HG02610 (cell line): ENCODE data around the gene CCDC187.
"Not testable (repeated sequence)": the region's sequence is repeated elsewhere in the genome, so short reads cannot be mapped to it uniquely, and the experiment has no call there.

Source experiments
- ATAC-seq: cut with Tn5 transposase; IDR thresholded peaks from one replicate; pipeline ENCODE4 v1.9.1; 2021; ENCODE audit warnings: mild to moderate bottlenecking, moderate library complexity; ENCODE audit not compliant: unreplicated experiment

The CCDC187 gene

GRCh38 chr9:136273244-136273865 lies 30.5 kb downstream of the CCDC187 start:
- no peak for ATAC-seq

DNA sequence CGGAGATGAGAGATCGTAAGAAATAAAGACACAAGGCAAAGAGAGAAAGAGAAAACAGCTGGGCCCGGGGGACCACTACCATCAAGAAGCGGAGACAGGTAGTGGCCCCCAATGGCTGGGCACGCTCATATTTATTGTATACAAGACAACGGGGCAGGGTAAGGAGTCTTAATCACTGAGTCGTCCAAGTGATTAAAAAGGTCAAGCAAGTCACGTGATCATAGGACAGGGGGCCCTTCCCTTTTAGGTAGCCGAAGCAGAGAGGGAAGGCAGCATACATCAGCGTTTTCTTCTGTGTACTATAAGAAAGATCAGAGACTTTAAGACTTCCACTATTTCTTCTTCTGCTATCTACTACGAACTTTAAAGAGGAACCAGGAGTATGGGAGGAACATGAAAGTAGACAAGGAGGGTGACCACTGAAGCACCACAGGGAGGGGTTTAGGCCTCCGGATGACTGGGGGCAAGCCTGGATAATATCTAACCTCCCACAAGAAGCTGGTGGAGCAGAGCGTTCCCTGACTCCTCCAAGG lies 33.7 kb downstream of the CCDC187 start:
- ATAC-seq: no peak

DNA sequence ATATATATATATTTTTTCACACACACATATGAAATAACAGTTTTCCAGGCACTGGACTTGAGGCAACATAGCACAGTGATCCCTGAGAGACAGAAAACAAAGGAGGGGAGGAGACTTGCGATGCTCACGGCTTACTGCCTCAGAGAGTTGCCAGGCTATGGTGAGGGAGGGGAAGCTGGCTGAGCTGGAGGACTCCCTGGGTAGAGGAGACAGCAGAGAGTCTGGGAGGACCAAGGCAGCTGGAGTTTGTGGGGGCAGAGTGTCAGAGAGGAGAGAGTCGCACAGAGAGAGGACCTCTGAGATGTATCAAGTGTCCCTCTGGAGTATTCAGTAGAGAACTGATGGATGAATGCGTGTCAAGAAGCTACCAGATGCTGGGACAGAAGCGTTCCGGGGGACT lies 35.2 kb downstream of the CCDC187 start:
- no peak for ATAC-seq

DNA sequence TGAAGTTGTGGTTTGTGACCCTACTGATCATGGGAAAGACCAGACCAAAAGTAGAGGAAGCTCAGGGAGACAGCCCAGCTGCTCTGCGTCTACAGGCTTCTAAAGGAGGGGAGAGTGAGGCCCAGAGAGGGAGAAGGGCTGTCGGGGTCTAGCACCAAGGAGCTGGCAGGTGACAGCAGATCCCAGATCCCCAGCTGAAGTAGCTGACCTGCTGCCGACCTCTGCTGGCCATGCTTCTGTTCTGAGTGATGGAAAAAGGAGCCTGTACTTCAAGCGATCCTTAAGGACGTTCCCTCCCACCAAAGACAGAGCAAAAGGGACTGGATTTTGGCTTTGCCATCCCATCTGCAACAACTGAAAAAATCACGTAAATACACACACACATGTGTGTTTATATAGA lies 35.6 kb downstream of the CCDC187 start:
- ATAC-seq: no peak

GRCh38 chr9:136267261-136268111 lies 36.4 kb downstream of the CCDC187 start:
- ATAC-seq: peak; percentile 62

- not testable (repeated sequence) for ATAC-seq
These were observed 37.3 kb downstream of the CCDC187 start for GRCh38 chr9:136266641-136267040.

DNA sequence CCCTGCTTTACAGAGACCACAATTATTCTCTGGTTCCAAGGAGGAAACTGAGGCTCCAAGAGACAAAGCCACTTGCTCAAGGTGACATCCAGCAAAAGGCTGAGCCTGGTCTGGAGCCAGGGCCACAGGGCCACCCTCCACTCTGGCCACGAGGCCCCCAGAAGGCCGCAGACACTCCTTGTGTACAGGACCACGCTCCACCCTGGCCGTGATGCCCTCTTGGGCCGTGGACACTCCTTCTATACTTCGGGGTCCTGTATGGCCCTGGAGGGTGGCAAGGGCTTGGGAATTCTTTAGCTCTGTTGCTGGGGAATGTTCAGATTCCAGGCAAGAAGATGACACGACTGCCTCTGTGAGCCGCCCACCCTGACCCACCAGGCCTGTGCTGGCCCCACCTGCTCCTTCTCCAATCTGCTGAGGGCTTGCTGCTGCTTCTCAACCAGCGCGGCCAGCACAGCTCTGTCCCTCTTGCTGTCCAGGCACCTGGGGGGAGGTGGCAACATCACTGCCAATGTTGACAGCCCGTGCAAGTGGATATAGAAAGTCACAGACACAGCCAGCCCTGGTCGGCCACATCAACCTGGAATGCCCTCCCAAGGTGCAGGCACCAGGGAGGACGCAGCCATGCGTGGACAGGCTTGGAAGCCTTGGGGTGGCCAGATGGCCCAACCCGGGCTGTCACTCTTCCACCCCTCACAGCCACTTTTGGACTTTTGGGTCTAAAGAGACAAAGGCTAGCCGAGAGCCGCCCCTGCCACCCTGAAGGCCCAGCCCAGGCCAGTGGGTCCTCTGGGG lies 38.1 kb downstream of the CCDC187 start:
- ATAC-seq: no peak

- no peak for ATAC-seq
These were observed 39.2 kb downstream of the CCDC187 start for GRCh38 chr9:136264441-136265405.

DNA sequence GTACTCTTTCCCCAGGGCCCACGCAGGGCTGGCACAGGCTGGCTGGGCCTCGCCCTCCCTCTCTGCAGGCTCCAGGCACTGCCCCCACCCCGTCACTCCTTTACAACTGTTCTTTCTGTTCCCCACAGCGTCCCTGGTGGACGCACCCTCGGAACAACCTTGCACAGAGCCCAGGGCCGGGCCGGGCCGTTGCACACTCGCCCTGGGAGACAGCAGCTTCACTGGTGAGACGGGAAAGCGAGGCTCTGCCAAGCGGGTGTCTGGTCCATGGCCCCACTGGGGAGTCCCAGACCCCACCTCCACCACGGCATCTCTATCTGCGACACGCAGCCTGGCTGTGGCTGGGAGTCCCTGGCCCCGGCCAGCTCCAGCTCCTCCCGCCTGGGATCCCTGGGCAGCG lies 39.9 kb downstream of the CCDC187 start:
- ATAC-seq: no peak

DNA sequence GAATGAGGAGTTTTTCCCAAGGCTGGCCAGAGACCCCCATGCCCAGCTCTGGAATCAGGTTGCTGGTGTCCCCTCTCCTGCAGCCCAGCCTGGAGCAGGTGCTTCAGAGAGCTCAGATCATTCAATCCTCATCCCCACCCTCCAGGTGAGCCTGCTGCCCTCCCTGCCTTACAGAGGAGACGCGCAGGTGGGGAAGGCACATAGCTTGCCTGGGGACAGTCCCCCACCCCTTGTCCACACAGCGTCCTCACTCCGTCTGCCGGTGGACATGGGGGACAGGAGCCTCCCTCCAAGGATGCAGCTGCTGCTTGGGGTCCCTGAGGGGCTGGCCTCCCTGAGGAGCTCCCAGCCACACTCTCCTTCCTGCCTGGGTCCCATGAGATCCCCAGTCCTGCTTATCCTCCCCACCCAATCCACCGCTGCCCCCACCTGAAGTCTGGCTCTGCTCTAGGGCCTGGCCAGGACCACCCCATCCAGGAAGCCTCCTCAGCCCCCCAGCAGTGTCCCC lies 41.2 kb downstream of the CCDC187 start:
- ATAC-seq: no peak

- no peak for ATAC-seq
These were observed 42.0 kb downstream of the CCDC187 start for GRCh38 chr9:136261686-136262430.

GRCh38 chr9:136260936-136261472 lies 42.9 kb downstream of the CCDC187 start:
- ATAC-seq: no peak

- ATAC-seq: no peak
These were observed 43.4 kb downstream of the CCDC187 start for GRCh38 chr9:136260521-136260920.

- no peak for ATAC-seq
These were observed 44.1 kb downstream of the CCDC187 start for GRCh38 chr9:136259836-136260235.

- ATAC-seq: no peak
These were observed 44.4 kb downstream of the CCDC187 start for GRCh38 chr9:136259517-136259813.

DNA sequence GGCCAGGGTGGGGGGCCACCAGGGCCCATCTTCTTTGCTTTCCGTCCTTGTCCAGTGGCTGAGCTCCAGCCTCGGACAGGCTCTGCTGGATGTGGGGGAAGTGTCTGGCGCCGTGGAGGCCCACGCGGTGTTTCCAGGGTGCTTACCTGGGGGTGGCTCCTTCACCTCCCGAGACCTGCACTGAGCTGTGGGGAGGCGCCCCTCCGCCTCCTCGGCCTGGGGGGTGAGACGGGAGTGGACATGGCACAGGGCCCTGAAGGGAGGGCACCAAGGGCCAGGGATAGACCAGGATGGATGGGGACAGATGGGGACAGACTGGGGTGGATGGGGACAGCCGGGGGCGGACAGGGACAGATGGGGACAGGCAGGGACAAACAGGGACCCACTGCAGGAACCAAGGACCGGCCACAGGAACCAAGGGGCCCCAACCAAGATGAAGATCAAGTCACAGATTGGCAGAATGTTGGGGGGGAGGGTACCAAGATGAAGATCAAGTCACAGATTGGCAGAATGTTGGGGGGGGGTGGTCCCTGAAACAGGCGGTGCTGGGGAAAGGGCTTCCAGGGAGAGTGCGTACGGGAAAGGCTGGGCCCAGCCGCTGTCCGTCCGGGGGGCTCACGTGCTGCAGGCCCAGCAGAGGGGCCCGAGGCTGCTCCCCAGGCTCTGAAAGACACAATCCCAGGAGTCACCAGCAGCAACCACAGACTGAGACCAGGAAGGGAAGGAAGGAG lies 44.9 kb downstream of the CCDC187 start:
- no peak for ATAC-seq

DNA sequence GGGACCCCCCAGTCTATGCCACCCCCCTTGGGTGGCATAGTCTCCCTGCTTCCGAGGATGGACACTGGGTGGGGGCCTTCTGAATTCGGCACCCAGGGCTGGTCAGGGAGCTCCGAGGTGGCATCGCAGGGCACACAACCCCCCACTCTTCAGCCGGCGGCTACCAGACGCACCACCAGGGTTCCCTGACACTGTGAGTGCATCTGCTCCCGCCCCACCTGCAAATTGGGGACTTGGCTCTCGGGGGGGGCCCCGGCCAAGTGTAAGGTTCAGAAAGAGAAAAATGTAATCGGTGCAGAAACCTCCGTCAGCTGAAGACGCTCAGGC lies 45.6 kb downstream of the CCDC187 start:
- no peak for ATAC-seq

- no peak for ATAC-seq
These were observed 46.3 kb downstream of the CCDC187 start for GRCh38 chr9:136257381-136258298.
